Skeletal muscle satellite cell (primary cell): ENCODE measurements around the gene UGCG.

Experiments
- H3K27me3 ChIP-seq: 2 replicates; pipeline ENCODE4 v1.7.0; 2013; ENCODE audit warnings: low read length; ENCODE audit not compliant: control insufficient read depth, insufficient read depth
- H3K36me3 ChIP-seq: 2 replicates; pipeline ENCODE4 v1.7.0; 2013; ENCODE audit warnings: mild to moderate bottlenecking, control low read depth, low read length; ENCODE audit not compliant: insufficient read depth
- H3K4me1 ChIP-seq: 2 replicates; pipeline ENCODE4 v1.7.0; 2013; ENCODE audit warnings: low read length; ENCODE audit not compliant: control insufficient read depth, insufficient read depth
- H3K4me2 ChIP-seq: 2 replicates; pipeline ENCODE4 v1.7.0; 2013; ENCODE audit warnings: mild to moderate bottlenecking, low read length
- H3K4me3 ChIP-seq: 2 replicates; pipeline ENCODE4 v1.7.0; 2013; ENCODE audit warnings: low read length
- H3K9ac ChIP-seq: 2 replicates; pipeline ENCODE4 v1.7.0; 2013; ENCODE audit warnings: mild to moderate bottlenecking, low read depth, low read length, moderate library complexity
- H3K9me3 ChIP-seq: replicated peaks from 2 replicates; pipeline ENCODE4 v1.7.0; 2013; ENCODE audit warnings: mild to moderate bottlenecking, control low read depth, low read length

Gene UGCG

DNA sequence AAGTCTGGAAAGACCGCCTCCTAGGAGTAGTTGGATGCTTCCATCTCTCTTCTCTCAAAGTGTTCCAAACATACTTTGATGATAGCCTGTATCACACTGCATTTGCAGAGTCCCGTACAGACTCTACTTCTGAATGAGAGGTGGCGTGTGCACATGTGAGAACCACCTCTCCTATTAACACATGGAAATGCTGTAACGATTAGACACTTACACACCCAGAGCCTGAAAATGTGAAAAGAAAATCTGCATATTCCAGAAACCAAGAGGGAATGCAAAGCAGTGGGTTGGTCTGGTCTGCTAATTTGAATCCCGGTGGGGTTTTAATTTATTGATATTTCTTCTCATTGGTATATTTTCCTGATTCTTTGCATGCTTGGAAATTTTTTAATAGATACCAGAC lies 10.5 kb downstream of the UGCG start:
- no peak overlapping the region for H3K9ac ChIP-seq
- no peaks in the 10 kb centered on the region for H3K9me3 ChIP-seq
- peak overlapping the region; percentile 51 for H3K4me2 ChIP-seq
- H3K4me1 ChIP-seq = peaks cover 80% of the 10 kb centered on the region
- no peaks in the 10 kb centered on the region for H3K27me3 ChIP-seq
- H3K36me3 ChIP-seq = peaks cover 38% of the 10 kb centered on the region
- H3K4me3 ChIP-seq = no peak overlapping the region

DNA sequence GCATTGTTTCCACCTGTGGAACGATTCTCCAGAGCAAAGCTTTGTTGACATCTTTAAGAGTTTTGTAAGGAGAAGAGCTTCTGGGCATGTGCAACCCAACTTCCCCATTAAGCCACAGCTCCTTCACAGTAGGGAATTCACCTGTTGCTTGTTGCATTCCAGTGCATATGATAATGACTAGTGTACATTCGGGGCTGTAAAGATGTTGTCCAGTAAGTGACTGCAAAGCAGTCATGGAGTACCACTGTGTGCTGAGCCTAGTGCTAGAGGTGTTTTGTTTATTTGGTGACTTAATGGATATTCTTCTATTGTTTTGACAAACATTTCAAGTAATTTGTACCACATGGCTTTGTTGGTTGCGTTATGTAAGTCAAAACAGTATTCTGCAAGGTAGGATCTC lies 12.8 kb downstream of the UGCG start:
- H3K27me3 ChIP-seq = no peaks in the 10 kb centered on the region
- H3K4me1 ChIP-seq = peaks cover 80% of the 10 kb centered on the region

DNA sequence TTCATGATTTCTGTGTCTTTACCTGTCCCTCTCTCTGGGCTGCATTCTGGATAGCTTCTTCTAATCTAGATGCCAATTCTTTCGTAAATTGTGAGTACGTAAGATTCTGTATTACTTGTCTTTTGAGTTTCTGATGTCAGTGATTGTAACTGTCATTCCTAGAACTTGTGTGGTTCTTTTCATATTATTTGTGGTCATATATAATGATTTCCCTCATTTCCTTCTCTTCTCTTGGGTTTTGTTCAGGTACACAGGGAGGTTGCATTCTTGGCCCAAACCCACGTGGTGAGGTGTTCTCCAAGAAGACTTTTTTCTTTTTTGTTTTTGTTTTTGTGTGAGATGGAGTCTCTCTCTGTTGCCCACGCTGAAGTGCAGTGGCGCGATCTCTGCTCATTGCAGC lies 13.8 kb downstream of the UGCG start:
- H3K27me3 ChIP-seq = no peaks in the 10 kb centered on the region

More for the DNA sequence above, 12.8 kb downstream of the UGCG start:
- H3K9ac ChIP-seq = no peak overlapping the region
- H3K36me3 ChIP-seq = peaks cover 39% of the 10 kb centered on the region
- peak overlapping the region; percentile 54 for H3K4me2 ChIP-seq
- H3K4me3 ChIP-seq = no peak overlapping the region
- no peaks in the 10 kb centered on the region for H3K9me3 ChIP-seq

DNA sequence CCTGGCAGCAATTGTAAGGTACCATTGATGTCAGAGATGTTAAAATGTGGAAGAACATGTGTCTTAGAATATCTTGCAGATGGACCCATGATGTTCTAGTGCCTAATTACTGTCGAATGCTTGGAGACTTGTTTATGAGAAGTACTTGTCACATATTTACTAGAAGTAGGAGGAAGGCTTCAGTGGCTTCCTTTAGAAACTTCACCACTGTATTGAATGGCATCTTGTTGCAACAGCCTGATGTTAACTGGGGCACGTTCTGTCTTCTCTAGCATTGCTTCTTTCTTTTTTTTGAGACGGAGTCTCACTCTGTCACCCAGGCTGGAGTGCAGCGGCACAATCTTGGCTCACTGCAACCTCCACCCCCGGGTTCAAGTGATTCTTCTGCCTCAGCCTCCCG lies 16.5 kb downstream of the UGCG start:
- Histone ChIP-seq H3K4me3 (no peak overlapping the region), H3K4me2 (peak overlapping the region; percentile 42), H3K36me3 (peaks cover 54% of the 10 kb centered on the region), H3K27me3 (no peaks in the 10 kb centered on the region), H3K9me3 (no peaks in the 10 kb centered on the region), H3K9ac (no peak overlapping the region), H3K4me1 (peaks cover 89% of the 10 kb centered on the region)

More for the DNA sequence above, 13.8 kb downstream of the UGCG start:
- H3K4me2 ChIP-seq = peak overlapping the region; percentile 54
- H3K9ac ChIP-seq = no peak overlapping the region
- no peaks in the 10 kb centered on the region for H3K9me3 ChIP-seq
- peaks cover 82% of the 10 kb centered on the region for H3K4me1 ChIP-seq
- H3K36me3 ChIP-seq = peaks cover 49% of the 10 kb centered on the region
- no peak overlapping the region for H3K4me3 ChIP-seq

DNA sequence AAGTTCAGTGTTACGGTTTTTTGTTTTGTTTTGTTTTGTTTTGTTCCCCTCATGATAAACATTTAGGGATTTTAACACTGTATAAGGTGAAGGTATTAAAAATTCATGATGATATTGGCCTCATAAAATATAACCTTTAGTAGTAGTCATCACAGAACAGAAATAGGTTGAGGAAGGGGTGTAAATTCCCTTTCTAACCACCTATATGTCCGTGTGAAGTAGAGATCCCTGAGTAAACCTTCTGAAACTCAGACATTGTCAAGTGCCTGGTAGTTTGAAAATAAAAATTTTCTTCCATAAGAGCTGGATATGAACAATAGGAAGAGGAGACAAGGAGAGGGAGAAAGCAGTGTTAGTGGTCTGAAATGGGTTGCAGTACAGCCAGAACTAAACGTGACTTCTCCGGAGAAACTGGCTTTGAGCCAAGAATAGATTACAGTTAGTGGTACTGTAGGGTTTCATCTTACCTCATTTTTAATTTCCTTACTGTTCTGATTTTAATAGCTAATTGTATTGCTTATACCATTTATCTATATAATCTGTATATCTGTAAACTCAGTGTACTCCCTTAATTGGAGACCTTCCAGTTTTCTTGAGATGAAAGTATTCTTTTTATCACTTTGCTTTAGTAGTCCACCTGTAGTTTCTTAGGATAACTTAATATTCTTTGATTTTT lies 18.3 kb downstream of the UGCG start:
- peak overlapping the region; percentile 60 for H3K4me2 ChIP-seq
- peaks cover 72% of the 10 kb centered on the region for H3K4me1 ChIP-seq
- peak overlapping the region; percentile 43 for H3K4me3 ChIP-seq
- no peaks in the 10 kb centered on the region for H3K9me3 ChIP-seq
- H3K9ac ChIP-seq = peak overlapping the region; percentile 17
- peaks cover 59% of the 10 kb centered on the region for H3K36me3 ChIP-seq
- H3K27me3 ChIP-seq = no peaks in the 10 kb centered on the region

DNA sequence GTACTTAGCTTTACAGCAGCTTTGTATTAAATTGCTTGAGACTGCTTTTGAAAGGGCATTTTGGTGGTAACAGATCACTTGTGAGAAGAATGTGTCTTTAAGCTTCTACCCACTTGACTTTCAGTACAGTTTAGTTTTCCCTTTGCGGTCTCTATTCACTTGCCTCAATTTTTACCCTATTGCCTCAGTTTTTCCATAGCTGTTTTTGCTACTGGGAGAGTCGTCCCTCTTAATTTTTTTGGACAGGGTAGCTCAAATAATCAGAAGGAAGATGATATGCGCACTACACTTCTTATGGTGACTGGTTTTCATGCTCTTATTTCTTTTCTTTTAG lies 18.8 kb downstream of the UGCG start:
- peak overlapping the region; percentile 60 for H3K4me2 ChIP-seq
- H3K27me3 ChIP-seq = no peaks in the 10 kb centered on the region
- peaks cover 67% of the 10 kb centered on the region for H3K4me1 ChIP-seq
- H3K4me3 ChIP-seq = no peak overlapping the region
- peak overlapping the region; percentile 22 for H3K9ac ChIP-seq
- H3K36me3 ChIP-seq = peaks cover 62% of the 10 kb centered on the region
- H3K9me3 ChIP-seq = no peaks in the 10 kb centered on the region

DNA sequence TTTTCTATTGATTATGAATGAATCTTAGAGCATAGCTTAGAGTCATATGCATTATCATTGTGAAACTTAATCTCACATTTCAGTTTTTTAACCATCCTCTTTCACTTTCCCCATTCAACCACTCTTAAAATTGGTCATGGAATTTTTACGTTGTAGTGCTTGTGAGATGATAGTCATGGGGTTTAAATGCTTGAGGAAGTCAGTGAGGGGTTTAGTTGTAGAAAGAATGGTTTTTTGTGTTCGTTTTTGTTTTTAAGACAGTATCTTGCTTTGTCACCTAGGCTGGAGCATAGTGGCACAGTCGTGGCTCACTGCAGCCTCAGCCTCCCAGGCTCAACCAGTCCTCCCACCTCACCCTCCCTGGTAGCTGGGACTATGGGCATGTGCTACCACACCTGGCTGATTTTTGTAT lies 19.6 kb downstream of the UGCG start:
- H3K4me3 ChIP-seq = peak overlapping the region; percentile 31
- peaks cover 64% of the 10 kb centered on the region for H3K36me3 ChIP-seq
- H3K9me3 ChIP-seq = no peaks in the 10 kb centered on the region
- H3K9ac ChIP-seq = no peak overlapping the region
- no peaks in the 10 kb centered on the region for H3K27me3 ChIP-seq
- peak overlapping the region; percentile 68 for H3K4me2 ChIP-seq
- H3K4me1 ChIP-seq = peaks cover 59% of the 10 kb centered on the region

DNA sequence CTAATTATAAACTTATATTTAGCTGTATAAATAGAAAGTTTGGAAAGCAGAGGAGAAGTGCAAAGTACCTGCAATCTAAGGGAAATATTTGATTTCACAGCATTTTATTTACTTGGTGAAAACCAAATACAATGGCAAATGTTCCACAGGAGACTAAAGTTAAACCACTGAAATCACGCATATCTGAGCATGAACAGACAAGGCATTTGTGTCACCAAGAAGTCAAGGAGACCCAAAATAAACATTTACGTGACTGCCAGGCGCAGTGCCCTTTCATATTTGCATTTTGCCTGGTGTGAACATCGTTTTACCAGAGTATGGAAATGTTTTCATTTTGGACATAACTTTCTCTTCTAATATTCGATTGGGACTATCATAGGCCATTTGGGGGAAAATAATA lies 20.6 kb downstream of the UGCG start:
- peak overlapping the region; percentile 3 for H3K9ac ChIP-seq
- peak overlapping the region; percentile 32 for H3K4me2 ChIP-seq
- H3K9me3 ChIP-seq = no peaks in the 10 kb centered on the region
- H3K4me3 ChIP-seq = no peak overlapping the region
- H3K4me1 ChIP-seq = peaks cover 60% of the 10 kb centered on the region
- H3K36me3 ChIP-seq = peaks cover 69% of the 10 kb centered on the region
- H3K27me3 ChIP-seq = no peaks in the 10 kb centered on the region

DNA sequence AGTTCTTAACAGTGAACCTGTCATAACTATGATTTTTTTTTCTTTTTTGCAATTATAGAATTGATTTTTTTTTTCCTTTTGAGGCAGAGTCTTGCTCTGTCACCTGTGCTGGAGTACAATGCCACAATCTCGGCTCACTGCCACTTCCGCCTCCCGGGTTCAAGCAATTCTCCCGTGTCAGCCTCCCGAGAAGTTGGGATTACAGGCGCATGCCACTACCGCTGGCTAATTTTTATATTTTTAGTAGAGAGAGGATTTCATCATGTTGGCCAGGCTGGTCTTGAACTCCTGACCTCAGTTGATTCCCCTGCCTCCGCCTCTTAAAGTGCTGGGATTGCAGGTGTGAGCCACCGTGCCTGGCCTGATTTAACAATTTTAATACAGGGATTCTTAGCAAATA lies 21.4 kb downstream of the UGCG start:
- Histone ChIP-seq H3K9ac (peak overlapping the region; percentile 9), H3K27me3 (no peaks in the 10 kb centered on the region), H3K4me3 (no peak overlapping the region), H3K9me3 (no peaks in the 10 kb centered on the region), H3K4me2 (peak overlapping the region; percentile 32), H3K36me3 (peaks cover 76% of the 10 kb centered on the region), H3K4me1 (peaks cover 62% of the 10 kb centered on the region)

DNA sequence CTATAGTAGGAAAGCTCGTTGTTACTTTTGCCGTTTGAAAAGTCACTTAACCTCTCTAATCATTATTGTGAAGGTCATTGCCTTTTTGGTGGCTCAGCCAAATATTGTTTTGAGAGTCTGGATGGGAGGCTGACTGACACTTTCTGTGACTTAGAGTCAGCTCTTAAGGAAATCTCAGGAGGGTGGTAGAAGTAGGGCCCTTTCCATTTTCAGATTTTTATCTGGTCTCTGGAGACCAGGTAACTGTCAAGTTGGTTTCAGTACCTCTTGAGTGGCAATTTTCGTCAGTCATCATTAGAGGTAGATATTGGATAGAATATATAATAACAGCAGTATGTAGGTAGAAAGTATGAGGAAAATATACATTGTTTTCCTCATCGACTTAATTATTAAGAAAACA lies 23.3 kb downstream of the UGCG start:
- peaks cover 55% of the 10 kb centered on the region for H3K4me1 ChIP-seq
- H3K27me3 ChIP-seq = no peaks in the 10 kb centered on the region
- H3K9me3 ChIP-seq = no peaks in the 10 kb centered on the region
- H3K4me3 ChIP-seq = no peak overlapping the region
- H3K36me3 ChIP-seq = peaks cover 78% of the 10 kb centered on the region
- no peak overlapping the region for H3K4me2 ChIP-seq
- H3K9ac ChIP-seq = no peak overlapping the region

DNA sequence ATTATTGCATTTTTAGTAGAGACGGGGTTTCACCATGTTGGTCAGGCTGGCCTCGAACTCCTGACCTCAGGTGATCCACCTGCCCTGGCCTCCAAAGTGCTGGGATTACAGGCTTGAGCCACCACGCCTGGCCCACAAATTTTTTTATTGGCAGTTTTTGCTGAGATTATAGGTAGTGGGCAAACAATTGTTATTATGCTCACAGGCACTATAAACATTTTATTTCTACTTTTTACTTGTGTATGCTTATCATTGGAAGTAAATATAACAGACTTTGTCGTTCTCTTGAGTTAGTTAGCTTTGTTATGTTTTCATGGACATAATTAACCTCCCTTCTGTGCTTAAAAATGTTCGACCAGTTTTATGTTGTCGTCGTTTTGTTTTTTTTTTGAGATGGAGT lies 23.9 kb downstream of the UGCG start:
- Histone ChIP-seq H3K4me3 (no peak overlapping the region), H3K9ac (no peak overlapping the region), H3K4me2 (no peak overlapping the region), H3K4me1 (peaks cover 55% of the 10 kb centered on the region), H3K27me3 (no peaks in the 10 kb centered on the region), H3K9me3 (no peaks in the 10 kb centered on the region), H3K36me3 (peaks cover 77% of the 10 kb centered on the region)

DNA sequence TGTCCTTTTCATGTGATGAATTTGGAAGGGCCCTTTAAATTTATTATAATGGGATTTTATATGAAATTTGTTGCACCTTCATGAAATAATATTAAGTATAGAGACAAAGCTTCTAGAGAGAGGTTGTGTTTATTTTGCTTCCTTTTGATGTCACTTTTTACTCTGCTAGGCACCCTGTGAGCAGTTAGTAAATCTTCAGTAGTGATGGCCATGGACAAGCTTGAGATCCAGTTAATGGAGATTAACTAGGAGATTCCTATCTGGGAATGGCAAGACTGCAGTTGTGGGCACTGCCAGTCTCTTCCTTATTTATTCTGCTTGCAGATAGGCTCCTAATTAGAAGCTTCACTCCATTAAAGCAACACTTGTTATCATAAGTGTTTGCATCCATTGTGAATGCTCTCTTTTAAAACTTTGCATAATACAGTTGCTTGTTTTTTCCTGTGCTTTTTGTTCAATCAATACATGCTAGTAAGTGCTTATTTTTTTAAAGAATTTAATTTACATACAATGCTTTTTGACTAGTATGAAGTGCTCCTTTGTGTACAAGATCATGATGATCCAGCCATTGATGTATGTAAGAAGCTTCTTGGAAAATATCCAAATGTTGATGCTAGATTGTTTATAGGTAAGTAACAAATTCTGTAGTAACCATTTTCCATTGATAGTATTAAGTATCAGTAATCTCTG lies 25.9 kb downstream of the UGCG start:
- H3K4me2 ChIP-seq = peak overlapping the region; percentile 22
- no peaks in the 10 kb centered on the region for H3K9me3 ChIP-seq
- H3K4me1 ChIP-seq = peaks cover 54% of the 10 kb centered on the region
- H3K4me3 ChIP-seq = no peak overlapping the region
- H3K27me3 ChIP-seq = no peaks in the 10 kb centered on the region
- peaks cover 73% of the 10 kb centered on the region for H3K36me3 ChIP-seq
- H3K9ac ChIP-seq = no peak overlapping the region
